Measurements from ENCODE around the gene MS4A4A.

MS4A4A gene

DNA sequence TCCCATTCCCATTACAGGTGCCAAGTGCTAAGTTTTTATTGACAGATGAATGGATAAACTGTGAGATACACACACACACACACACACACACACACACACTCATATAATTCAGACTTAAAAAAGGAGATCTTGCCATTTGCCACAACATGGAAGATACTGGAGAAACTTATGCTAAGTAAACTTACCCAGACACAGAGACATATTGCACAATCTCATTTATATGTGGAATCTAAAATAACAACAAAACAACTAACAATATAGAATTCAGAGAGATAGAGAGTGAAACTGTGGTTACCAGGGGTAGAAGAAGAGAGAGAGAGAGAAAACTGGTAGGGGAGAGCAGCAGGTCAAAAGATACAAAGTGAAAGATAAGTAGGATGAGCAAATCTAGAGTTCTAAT is 48.0 kb downstream of the MS4A4A start:
- H3K4me3 ChIP-seq (ENCODE audit: low read depth, low read length) = no peak overlapping the region
- in situ Hi-C loops (cut with HindIII; ENCODE audit: low sequenced_read_pairs) = no loop called here
- TF ChIP-seq, protein P1, sequence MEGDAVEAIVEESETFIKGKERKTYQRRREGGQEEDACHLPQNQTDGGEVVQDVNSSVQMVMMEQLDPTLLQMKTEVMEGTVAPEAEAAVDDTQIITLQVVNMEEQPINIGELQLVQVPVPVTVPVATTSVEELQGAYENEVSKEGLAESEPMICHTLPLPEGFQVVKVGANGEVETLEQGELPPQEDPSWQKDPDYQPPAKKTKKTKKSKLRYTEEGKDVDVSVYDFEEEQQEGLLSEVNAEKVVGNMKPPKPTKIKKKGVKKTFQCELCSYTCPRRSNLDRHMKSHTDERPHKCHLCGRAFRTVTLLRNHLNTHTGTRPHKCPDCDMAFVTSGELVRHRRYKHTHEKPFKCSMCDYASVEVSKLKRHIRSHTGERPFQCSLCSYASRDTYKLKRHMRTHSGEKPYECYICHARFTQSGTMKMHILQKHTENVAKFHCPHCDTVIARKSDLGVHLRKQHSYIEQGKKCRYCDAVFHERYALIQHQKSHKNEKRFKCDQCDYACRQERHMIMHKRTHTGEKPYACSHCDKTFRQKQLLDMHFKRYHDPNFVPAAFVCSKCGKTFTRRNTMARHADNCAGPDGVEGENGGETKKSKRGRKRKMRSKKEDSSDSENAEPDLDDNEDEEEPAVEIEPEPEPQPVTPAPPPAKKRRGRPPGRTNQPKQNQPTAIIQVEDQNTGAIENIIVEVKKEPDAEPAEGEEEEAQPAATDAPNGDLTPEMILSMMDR (IDR thresholded peaks at IDR 0.05; ENCODE audit: low read depth, low read length, missing control alignments) = no peak
- DNase-seq (ENCODE audit: low read depth) = no peak

DNA sequence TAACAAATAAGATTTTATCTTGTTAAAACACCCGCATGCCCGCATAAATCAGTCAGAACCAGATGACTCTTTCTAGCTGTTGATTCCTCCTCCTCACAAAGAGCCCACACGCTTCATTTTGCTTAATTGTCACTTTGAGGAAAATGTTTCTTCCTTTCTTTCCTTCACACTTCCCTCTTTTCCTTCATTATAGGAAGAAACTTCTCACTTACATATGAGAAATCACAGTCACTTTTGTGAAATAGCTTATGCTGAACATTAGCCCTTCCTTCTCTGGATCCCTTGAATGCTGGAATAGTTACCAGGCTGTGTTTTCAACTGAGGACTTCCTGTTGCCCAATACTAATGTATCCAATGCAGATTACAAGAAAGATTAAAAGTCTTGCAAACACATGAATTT is 52.4 kb downstream of the MS4A4A start:
- no peak overlapping the region for H3K4me3 ChIP-seq (ENCODE audit: low read depth, low read length)
- in situ Hi-C loops (cut with HindIII; ENCODE audit: low sequenced_read_pairs) = no loop called here

DNA sequence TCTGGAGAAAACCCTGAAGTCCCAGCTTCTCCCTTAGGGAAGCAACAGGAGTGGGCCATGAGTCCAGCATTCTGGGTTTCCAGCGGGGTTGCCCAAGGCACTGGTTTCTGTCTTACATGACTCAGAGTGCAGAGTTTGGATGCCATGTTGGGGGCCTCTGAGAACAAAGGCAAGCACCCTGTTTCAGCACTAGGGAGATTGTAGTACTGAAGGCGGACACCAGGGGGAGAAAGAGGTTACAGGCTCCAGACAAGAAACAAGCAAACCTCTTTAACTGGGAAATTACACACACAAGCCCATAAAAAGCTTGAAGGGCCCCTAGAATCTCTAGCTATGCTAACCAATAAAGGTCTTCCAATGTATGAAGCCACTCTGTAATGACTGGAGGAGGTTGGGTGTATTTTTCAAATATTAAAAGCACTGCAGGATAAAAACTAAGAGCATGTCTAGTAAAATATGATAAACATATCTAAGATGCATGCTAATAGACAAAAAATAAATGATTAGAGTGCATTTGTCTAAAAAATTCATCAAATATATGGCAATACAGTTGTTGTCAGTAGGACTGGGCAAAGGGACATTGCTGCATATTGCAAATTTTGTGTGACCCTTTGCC is 53.6 kb downstream of the MS4A4A start:
- TF ChIP-seq, protein P1 (IDR thresholded peaks at IDR 0.05; ENCODE audit: low read depth, low read length, missing control alignments) = peak; percentile 66
- DNase-seq (ENCODE audit: low read depth) = no peak

More for the DNA sequence above, 52.4 kb downstream of the MS4A4A start:
- DNase-seq (ENCODE audit: low read depth) = no peak
- TF ChIP-seq, protein P1 (IDR thresholded peaks at IDR 0.05; ENCODE audit: low read depth, low read length, missing control alignments) = no peak

DNA sequence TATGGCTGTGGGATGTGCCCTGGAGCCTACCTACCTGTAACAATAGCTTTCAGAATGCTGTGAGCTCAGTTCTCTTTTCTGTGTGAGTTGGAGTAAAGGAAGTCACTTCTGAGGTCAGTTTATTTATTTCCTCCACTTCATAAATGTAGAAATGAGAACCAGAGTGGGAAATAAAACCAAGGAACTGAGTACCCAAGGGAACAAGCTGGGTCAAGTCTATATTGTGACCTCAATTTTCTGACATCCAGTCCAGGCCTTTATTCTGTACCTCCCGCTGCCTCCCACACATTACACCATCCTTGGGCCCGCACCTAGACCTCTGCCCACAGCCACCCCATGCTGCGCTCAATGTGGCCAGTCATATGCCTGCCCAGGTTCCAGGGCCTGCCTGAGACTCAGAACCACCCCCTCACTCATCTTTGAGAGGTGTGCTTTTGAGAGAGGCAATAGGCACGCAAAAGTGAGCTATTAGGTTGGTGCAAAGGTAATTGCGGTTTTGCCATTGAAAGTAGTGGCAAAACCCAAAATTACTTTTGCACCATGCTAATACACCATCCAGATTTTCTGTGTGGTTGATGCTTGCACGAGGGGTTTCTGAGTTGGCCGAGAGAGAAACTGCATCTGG is 56.4 kb downstream of the MS4A4A start:
- in situ Hi-C loops (cut with HindIII; ENCODE audit: low sequenced_read_pairs) = no loop called here
- TF ChIP-seq, protein P1 (IDR thresholded peaks at IDR 0.05; ENCODE audit: low read depth, low read length, missing control alignments) = no peak
- DNase-seq (ENCODE audit: low read depth) = no peak
- H3K4me3 ChIP-seq (ENCODE audit: low read depth, low read length) = no peak overlapping the region

More for the DNA sequence above, 53.6 kb downstream of the MS4A4A start:
- in situ Hi-C loops (cut with HindIII; ENCODE audit: low sequenced_read_pairs) = no loop called here
- no peak overlapping the region for H3K4me3 ChIP-seq (ENCODE audit: low read depth, low read length)

DNA sequence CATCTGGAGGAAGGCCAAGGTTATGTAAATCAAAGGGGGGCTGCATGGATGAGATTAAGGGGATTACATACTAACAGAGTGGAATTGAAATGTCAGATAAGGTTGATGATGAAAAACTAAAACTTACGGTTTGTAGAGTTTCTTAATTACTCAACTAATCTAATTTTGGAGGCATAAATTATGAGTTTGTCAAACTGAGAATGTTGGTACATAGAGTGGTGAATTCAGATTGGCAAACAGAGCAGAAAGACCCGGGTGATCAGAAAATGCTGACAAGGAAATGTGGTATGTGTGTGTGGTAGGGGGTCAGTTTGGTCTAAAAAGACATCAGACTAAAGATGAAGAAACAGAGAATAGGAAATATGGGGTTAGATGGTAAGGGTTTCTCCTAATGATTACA is 57.6 kb downstream of the MS4A4A start:
- no peak for DNase-seq (ENCODE audit: low read depth)
- no peak overlapping the region for H3K4me3 ChIP-seq (ENCODE audit: low read depth, low read length)
- TF ChIP-seq, protein P1 (IDR thresholded peaks at IDR 0.05; ENCODE audit: low read depth, low read length, missing control alignments) = no peak
- in situ Hi-C loops (cut with HindIII; ENCODE audit: low sequenced_read_pairs) = no loop called here

DNA sequence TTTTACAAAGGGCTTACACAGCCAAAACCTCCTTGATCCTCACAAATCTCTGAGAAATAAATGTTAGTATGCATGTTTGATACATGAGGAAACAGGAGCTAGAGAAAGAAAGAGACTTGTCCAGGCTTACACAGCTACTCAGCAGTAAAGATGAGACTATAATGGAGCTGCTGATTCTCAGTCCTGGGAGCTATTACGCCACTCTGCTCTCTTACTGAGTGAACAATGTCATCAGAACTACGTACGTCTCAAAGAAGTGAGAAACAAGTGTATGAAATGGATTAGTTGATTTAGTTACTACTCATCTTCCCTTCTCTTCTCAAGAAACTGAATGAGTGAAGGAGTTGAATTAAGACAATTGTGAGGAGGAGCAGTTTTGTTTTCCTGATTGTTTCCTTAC is 58.9 kb downstream of the MS4A4A start:
- TF ChIP-seq, protein P1 (IDR thresholded peaks at IDR 0.05; ENCODE audit: low read depth, low read length, missing control alignments) = no peak
- in situ Hi-C loops (cut with HindIII; ENCODE audit: low sequenced_read_pairs) = no loop called here
- no peak overlapping the region for H3K4me3 ChIP-seq (ENCODE audit: low read depth, low read length)
- DNase-seq (ENCODE audit: low read depth) = no peak
